ENCODE results near the gene S1PR3. TPM values are rescaled to one million over a fixed set of nuclear protein-coding genes. Genes with fewer than 3 reads are reported as not detected.

S1PR3 gene
- total RNA-seq, 5 donors from 2014 or later (not counting 1 experiment from before 2014, with no cell fraction given) = 0.07 to 0.23 (median 0.12) TPM

- H3K4me1 Mint-ChIP-seq = peaks cover 17 to 25% (median 24%) of the 10 kb centered on the region in 3 donors
- WGBS (ENCODE audit: insufficient coverage) = 70% methylated on average over 1 of the region's 4 CpGs
- no peak overlapping the region for H3K4me3 Mint-ChIP-seq
- H3K36me3 Mint-ChIP-seq = no peaks in the 10 kb centered on the region
- H3K4me3 ChIP-seq (ENCODE audit: control insufficient read depth in 1 of 2, extremely low read depth in 1 of 2, low read length in 1 of 2) = no peak overlapping the region
- H3K27ac ChIP-seq (ENCODE audit: low read length) = no peak overlapping the region
- ChIA-PET CTCF (no interaction called here), POLR2A (interaction anchor here in 1 of 2 donors (0.6 kb wide), 1 partner anchor 18 kb away, joined by 3 read pairs; no protein-coding TSS in a partner anchor)
- no peaks in the 10 kb centered on the region for H3K9me3 ChIP-seq
- DNase-seq (no peak), ATAC-seq (replicated peaks in 1 of 4) (no peak)
- H3K36me3 ChIP-seq (ENCODE audit: control insufficient read depth in 2 of 2, extremely low read depth in 1 of 2, insufficient read depth in 1 of 2, low read length in 1 of 2) = no peaks in the 10 kb centered on the region
- H3K27me3 ChIP-seq (replicated peaks in 1 of 2; ENCODE audit: control insufficient read depth in 2 of 2, extremely low read depth in 1 of 2, insufficient read depth in 2 of 2, low read length in 1 of 2) = peaks cover 0 to 21% of the 10 kb centered on the region in 2 experiments
- H3K4me1 ChIP-seq (ENCODE audit: control insufficient read depth in 1 of 2, extremely low read depth in 1 of 2, insufficient read depth in 2 of 2, low read length in 2 of 2) = peaks cover 9 to 22% of the 10 kb centered on the region in 2 experiments
- no peak overlapping the region for H3K27ac Mint-ChIP-seq
- no peaks in the 10 kb centered on the region for H3K9me3 Mint-ChIP-seq
- peaks cover 24 to 34% of the 10 kb centered on the region in 2 donors for H3K27me3 Mint-ChIP-seq
Measured at GRCh38 chr9:88987661-88988060, 3.6 kb upstream of the S1PR3 start.

GRCh38 chr9:88988796-88989641 lies 2.2 kb upstream of the S1PR3 start:
- Mint-ChIP-seq H3K4me1 (peaks cover 17 to 25% (median 24%) of the 10 kb centered on the region in 3 donors), H3K36me3 (no peaks in the 10 kb centered on the region), H3K27me3 (peaks cover 35 to 45% of the 10 kb centered on the region in 2 donors), H3K27ac (peak overlapping the region in 1 of 2 donors; percentile 50), H3K4me3 (peak overlapping the region in 1 of 3 donors; percentile 60), H3K9me3 (no peaks in the 10 kb centered on the region)
- H3K27ac ChIP-seq (ENCODE audit: low read length) = no peak overlapping the region
- peaks cover 9 to 22% of the 10 kb centered on the region in 2 experiments for H3K4me1 ChIP-seq (ENCODE audit: control insufficient read depth in 1 of 2, extremely low read depth in 1 of 2, insufficient read depth in 2 of 2, low read length in 2 of 2)
- CTCF ChIA-PET = no interaction called here
- no peak overlapping the region for H3K4me3 ChIP-seq (ENCODE audit: control insufficient read depth in 1 of 2, extremely low read depth in 1 of 2, low read length in 1 of 2)
- POLR2A ChIA-PET = no interaction called here
- H3K27me3 ChIP-seq (replicated peaks in 1 of 2; ENCODE audit: control insufficient read depth in 2 of 2, extremely low read depth in 1 of 2, insufficient read depth in 2 of 2, low read length in 1 of 2) = peaks cover 0 to 27% of the 10 kb centered on the region in 2 experiments
- ATAC-seq (replicated peaks in 1 of 4) (peak; percentile 36 to 90 (median 56)), DNase-seq (peak in 1 of 35 experiments; percentile 42)
- H3K36me3 ChIP-seq (ENCODE audit: control insufficient read depth in 2 of 2, extremely low read depth in 1 of 2, insufficient read depth in 1 of 2, low read length in 1 of 2) = no peaks in the 10 kb centered on the region
- H3K9me3 ChIP-seq = no peaks in the 10 kb centered on the region
- 15% methylated on average over 3 of the region's 7 CpGs for WGBS (ENCODE audit: insufficient coverage)

GRCh38 chr9:88990041-88990728 lies 1.1 kb upstream of the S1PR3 start:
- POLR2A ChIA-PET = no interaction called here
- H3K27me3 Mint-ChIP-seq = peaks cover 42 to 49% of the 10 kb centered on the region in 2 donors
- no peaks in the 10 kb centered on the region for H3K36me3 ChIP-seq (ENCODE audit: control insufficient read depth in 2 of 2, extremely low read depth in 1 of 2, insufficient read depth in 1 of 2, low read length in 1 of 2)

GRCh38 chr9:88990729-88991065 lies 571 bp upstream of the S1PR3 start:
- 64% methylated on average over 21 of the region's 21 CpGs for WGBS (ENCODE audit: insufficient coverage)
- Mint-ChIP-seq H3K9me3 (no peaks in the 10 kb centered on the region), H3K4me3 (peak overlapping the region; percentile 28 to 66 (median 28)), H3K4me1 (peaks cover 17 to 25% (median 24%) of the 10 kb centered on the region in 3 donors), H3K27ac (no peak overlapping the region), H3K36me3 (no peaks in the 10 kb centered on the region), H3K27me3 (peaks cover 42 to 48% of the 10 kb centered on the region in 2 donors)
- Histone ChIP-seq H3K27me3 (replicated peaks in 1 of 2; ENCODE audit: control insufficient read depth in 2 of 2, extremely low read depth in 1 of 2, insufficient read depth in 2 of 2, low read length in 1 of 2) (peaks cover 0 to 34% of the 10 kb centered on the region in 2 experiments), H3K9me3 (no peaks in the 10 kb centered on the region), H3K4me3 (ENCODE audit: control insufficient read depth in 1 of 2, extremely low read depth in 1 of 2, low read length in 1 of 2) (peak overlapping the region in 1 of 2 donors; percentile 51), H3K36me3 (ENCODE audit: control insufficient read depth in 2 of 2, extremely low read depth in 1 of 2, insufficient read depth in 1 of 2, low read length in 1 of 2) (no peaks in the 10 kb centered on the region), H3K27ac (ENCODE audit: low read length) (no peak overlapping the region), H3K4me1 (ENCODE audit: control insufficient read depth in 1 of 2, extremely low read depth in 1 of 2, insufficient read depth in 2 of 2, low read length in 2 of 2) (peaks cover 9 to 22% of the 10 kb centered on the region in 2 experiments)
- POLR2A ChIA-PET = no interaction called here
- ATAC-seq (replicated peaks in 1 of 4) = no peak
- no peak for DNase-seq
- CTCF ChIA-PET = no interaction called here

More at GRCh38 chr9:88990041-88990728, 1.1 kb upstream of the S1PR3 start:
- DNase-seq = no peak
- Mint-ChIP-seq H3K4me3 (peak overlapping the region; percentile 28 to 66 (median 28)), H3K27ac (no peak overlapping the region), H3K36me3 (no peaks in the 10 kb centered on the region), H3K9me3 (no peaks in the 10 kb centered on the region), H3K4me1 (peaks cover 17 to 25% (median 24%) of the 10 kb centered on the region in 3 donors)
- H3K27me3 ChIP-seq (replicated peaks in 1 of 2; ENCODE audit: control insufficient read depth in 2 of 2, extremely low read depth in 1 of 2, insufficient read depth in 2 of 2, low read length in 1 of 2) = peaks cover 0 to 32% of the 10 kb centered on the region in 2 experiments
- WGBS (ENCODE audit: insufficient coverage) = 93% methylated on average over 21 of the region's 25 CpGs
- H3K4me1 ChIP-seq (ENCODE audit: control insufficient read depth in 1 of 2, extremely low read depth in 1 of 2, insufficient read depth in 2 of 2, low read length in 2 of 2) = peaks cover 9 to 22% of the 10 kb centered on the region in 2 experiments
- no peaks in the 10 kb centered on the region for H3K9me3 ChIP-seq
- H3K4me3 ChIP-seq (ENCODE audit: control insufficient read depth in 1 of 2, extremely low read depth in 1 of 2, low read length in 1 of 2) = no peak overlapping the region
- ATAC-seq (replicated peaks in 1 of 4) = no peak
- H3K27ac ChIP-seq (ENCODE audit: low read length) = no peak overlapping the region
- CTCF ChIA-PET = no interaction called here

GRCh38 chr9:88992556-88992955 lies 1.3 kb downstream of the S1PR3 start:
- 86% methylated on average over 1 of the region's 4 CpGs for WGBS (ENCODE audit: insufficient coverage)
- H3K4me3 ChIP-seq (ENCODE audit: control insufficient read depth in 1 of 2, extremely low read depth in 1 of 2, low read length in 1 of 2) = no peak overlapping the region
- H3K9me3 ChIP-seq = no peaks in the 10 kb centered on the region
- ATAC-seq (replicated peaks in 1 of 4) = no peak
- Mint-ChIP-seq H3K27ac (no peak overlapping the region), H3K9me3 (no peaks in the 10 kb centered on the region), H3K36me3 (no peaks in the 10 kb centered on the region), H3K4me3 (peak overlapping the region in 2 of 3 donors; percentile 38 to 66), H3K27me3 (peaks cover 42 to 51% of the 10 kb centered on the region in 2 donors), H3K4me1 (peaks cover 17 to 25% (median 24%) of the 10 kb centered on the region in 3 donors)
- H3K27me3 ChIP-seq (replicated peaks in 1 of 2; ENCODE audit: control insufficient read depth in 2 of 2, extremely low read depth in 1 of 2, insufficient read depth in 2 of 2, low read length in 1 of 2) = peaks cover 0 to 35% of the 10 kb centered on the region in 2 experiments
- H3K4me1 ChIP-seq (ENCODE audit: control insufficient read depth in 1 of 2, extremely low read depth in 1 of 2, insufficient read depth in 2 of 2, low read length in 2 of 2) = peaks cover 9 to 22% of the 10 kb centered on the region in 2 experiments
- CTCF ChIA-PET = no interaction called here
- DNase-seq = no peak
- POLR2A ChIA-PET = no interaction called here
- no peak overlapping the region for H3K27ac ChIP-seq (ENCODE audit: low read length)
- no peaks in the 10 kb centered on the region for H3K36me3 ChIP-seq (ENCODE audit: control insufficient read depth in 2 of 2, extremely low read depth in 1 of 2, insufficient read depth in 1 of 2, low read length in 1 of 2)

GRCh38 chr9:88993327-88993726 lies 2.1 kb downstream of the S1PR3 start:
- Histone ChIP-seq H3K27me3 (replicated peaks in 1 of 2; ENCODE audit: control insufficient read depth in 2 of 2, extremely low read depth in 1 of 2, insufficient read depth in 2 of 2, low read length in 1 of 2) (peaks cover 0 to 35% of the 10 kb centered on the region in 2 experiments), H3K4me1 (ENCODE audit: control insufficient read depth in 1 of 2, extremely low read depth in 1 of 2, insufficient read depth in 2 of 2, low read length in 2 of 2) (peaks cover 9 to 22% of the 10 kb centered on the region in 2 experiments), H3K4me3 (ENCODE audit: control insufficient read depth in 1 of 2, extremely low read depth in 1 of 2, low read length in 1 of 2) (no peak overlapping the region), H3K27ac (ENCODE audit: low read length) (no peak overlapping the region), H3K36me3 (ENCODE audit: control insufficient read depth in 2 of 2, extremely low read depth in 1 of 2, insufficient read depth in 1 of 2, low read length in 1 of 2) (no peaks in the 10 kb centered on the region), H3K9me3 (no peaks in the 10 kb centered on the region)
- ATAC-seq (replicated peaks in 1 of 4) (no peak), DNase-seq (no peak)
- H3K36me3 Mint-ChIP-seq = no peaks in the 10 kb centered on the region
- peaks cover 17 to 25% (median 24%) of the 10 kb centered on the region in 3 donors for H3K4me1 Mint-ChIP-seq
- H3K9me3 Mint-ChIP-seq = no peaks in the 10 kb centered on the region
- H3K27me3 Mint-ChIP-seq = peaks cover 42 to 51% of the 10 kb centered on the region in 2 donors
- H3K4me3 Mint-ChIP-seq = no peak overlapping the region
- 71% methylated on average over 1 of the region's 2 CpGs for WGBS (ENCODE audit: insufficient coverage)
- POLR2A ChIA-PET = no interaction called here
- CTCF ChIA-PET = no interaction called here
- H3K27ac Mint-ChIP-seq = no peak overlapping the region
